Activated CD8-positive, alpha-beta memory T cell treated with anti-CD3 and anti-CD28 coated beads, Interleukin-2, amount 10 ng/mL, durations not matched to agents 7 days and 5 days (primary cell): Measurements from ENCODE around the gene ZNF566. TPM values are rescaled to one million over a fixed set of nuclear protein-coding genes. Genes with fewer than 3 reads are reported as not detected.
"Not testable (repeated sequence)": the region's sequence is repeated elsewhere in the genome, so short reads cannot be mapped to it uniquely, and the experiment has no call there.

ENCODE experiments used
- ATAC-seq: fragments of 150-1000 bp; cut with Tn5 transposase; one replicate; pipeline ENCODE4 v1.10.0; 2021; ENCODE audit warnings: moderate library complexity
- CTCF ChIA-PET: fragments of 350-600 bp; sonication (Branson Sonifier 250); formaldehyde crosslinking; loops from one replicate; lab custom pipeline; 2021; ENCODE audit warnings: antibody characterized with exemption; lab: Charles Lee
- DNase-seq: peaks from one replicate; pipeline ENCODE4 v3.0.0-alpha.2; 2020
- H3K27ac Mint-ChIP-seq: one replicate; pipeline ENCODE4 v1.8.0; 2021; ENCODE audit warnings: mild to moderate bottlenecking, mixed read lengths
- H3K27me3 Mint-ChIP-seq: one replicate; pipeline ENCODE4 v1.8.0; 2021; ENCODE audit warnings: mixed read lengths
- H3K36me3 Mint-ChIP-seq: one replicate; pipeline ENCODE4 v1.8.0; 2021; ENCODE audit warnings: mild to moderate bottlenecking, mixed read lengths
- H3K4me1 Mint-ChIP-seq: one replicate; pipeline ENCODE4 v1.8.0; 2021; ENCODE audit warnings: mixed read lengths
- H3K4me3 Mint-ChIP-seq: one replicate; pipeline ENCODE4 v1.8.0; 2021; ENCODE audit warnings: mild to moderate bottlenecking, moderate library complexity, mixed read lengths
- H3K9me3 Mint-ChIP-seq: one replicate; pipeline ENCODE4 v1.8.0; 2022; ENCODE audit warnings: low read depth, mixed read lengths
- total RNA-seq, 2 experiments: library from RNA; stranded (reverse); gene quantifications; one replicate each; pipeline ENCODE4 v1.2.3, GENCODE V29; 2021

Gene ZNF566
- total RNA-seq, 2 experiments from 2014 or later: 6.6 to 7.5 TPM

DNA sequence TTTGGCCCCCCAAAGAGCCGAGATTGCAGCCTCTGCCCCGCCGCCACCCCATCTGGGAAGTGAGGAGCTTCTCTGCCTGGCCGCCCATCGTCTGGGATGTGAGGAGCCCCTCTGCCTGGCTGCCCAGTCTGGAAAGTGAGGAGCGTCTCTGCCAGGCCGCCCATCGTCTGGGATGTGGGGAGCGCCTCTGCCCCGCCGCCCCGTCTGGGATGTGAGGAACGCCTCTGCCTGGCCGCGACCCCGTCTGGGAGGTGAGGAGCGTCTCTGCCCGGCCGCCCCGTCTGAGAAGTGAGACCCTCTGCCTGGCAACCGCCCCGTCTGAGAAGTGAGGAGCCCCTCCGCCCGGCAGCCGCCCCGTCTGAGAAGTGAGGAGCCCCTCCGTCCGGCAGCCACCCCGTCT, 1.5 kb upstream of the ZNF566 start:
- CTCF ChIA-PET, H3K4me3 Mint-ChIP-seq: not testable (repeated sequence)

DNA sequence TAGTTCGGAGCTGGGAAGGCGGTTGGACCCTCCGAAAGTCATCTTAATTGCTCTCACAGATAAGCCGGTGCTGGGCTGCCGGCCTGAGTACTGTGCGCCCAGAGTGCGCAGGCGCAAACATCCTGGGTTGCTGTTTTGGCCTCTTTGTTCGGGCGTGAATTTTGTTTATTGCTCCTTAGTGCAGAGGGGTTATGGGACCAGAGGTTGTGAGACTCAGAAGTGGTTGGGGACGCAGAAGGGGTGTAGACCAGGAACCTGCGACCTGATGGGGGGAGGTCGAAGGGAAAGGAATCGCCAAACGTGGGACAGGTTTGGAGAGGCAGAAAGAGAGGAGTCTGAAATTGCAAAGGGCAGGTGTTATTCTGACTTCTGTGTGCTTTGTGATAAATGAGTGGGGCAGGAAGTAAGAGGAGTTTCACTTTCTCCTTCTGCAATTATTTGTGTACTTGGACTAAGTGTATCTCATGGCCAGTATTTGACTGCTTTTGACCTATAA, 607 bp upstream of the ZNF566 start:
- peaks cover 8% of the 10 kb centered on the region for H3K9me3 Mint-ChIP-seq
- no peaks in the 10 kb centered on the region for H3K27me3 Mint-ChIP-seq
- peak overlapping the region; percentile 98 for H3K4me3 Mint-ChIP-seq
- ATAC-seq (peak; percentile 71), DNase-seq (peak; percentile 87)
- CTCF ChIA-PET: interaction anchor here (1.3 to 2.3 kb wide), 4 partner anchors 39 to 362 kb away, joined by 3 to 9 read pairs (median 6); partner anchors contain the start of genes ZNF260, ZNF382 and ZNF529
- peak overlapping the region; percentile 99 for H3K27ac Mint-ChIP-seq
- peaks cover 32% of the 10 kb centered on the region for H3K36me3 Mint-ChIP-seq
- H3K4me1 Mint-ChIP-seq: peaks cover 26% of the 10 kb centered on the region

More for the DNA sequence above, 1.5 kb upstream of the ZNF566 start:
- H3K9me3 Mint-ChIP-seq, DNase-seq, H3K27me3 Mint-ChIP-seq, ATAC-seq: not testable (repeated sequence)
- Mint-ChIP-seq H3K36me3 (peaks cover 28% of the 10 kb centered on the region), H3K4me1 (peaks cover 25% of the 10 kb centered on the region), H3K27ac (peak overlapping the region; percentile 99)

DNA sequence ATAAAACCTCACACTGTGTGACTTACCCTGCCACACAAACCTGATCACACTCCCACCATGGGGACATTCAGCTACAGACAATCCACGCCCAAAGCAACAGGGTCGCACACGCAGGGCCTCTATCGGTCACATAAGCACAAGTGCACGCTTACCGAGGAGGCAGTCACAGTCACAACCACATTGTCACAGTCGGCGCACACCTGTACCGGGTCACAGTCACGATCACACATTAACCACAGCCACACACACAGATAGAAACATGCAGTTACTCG, 579 bp downstream of the ZNF566 start:
- ATAC-seq (peak; percentile 13), DNase-seq (peak; percentile 65)
- no peaks in the 10 kb centered on the region for H3K27me3 Mint-ChIP-seq
- peaks cover 26% of the 10 kb centered on the region for H3K4me1 Mint-ChIP-seq
- peak overlapping the region; percentile 99 for H3K27ac Mint-ChIP-seq
- H3K4me3 Mint-ChIP-seq: peak overlapping the region; percentile 98
- CTCF ChIA-PET: interaction anchor here (0.9 to 2.3 kb wide), 5 partner anchors 40 to 361 kb away, joined by 3 to 9 read pairs (median 5); partner anchors contain the start of genes ZNF260, ZNF382 and ZNF529
- peaks cover 37% of the 10 kb centered on the region for H3K36me3 Mint-ChIP-seq
- peaks cover 8% of the 10 kb centered on the region for H3K9me3 Mint-ChIP-seq

DNA sequence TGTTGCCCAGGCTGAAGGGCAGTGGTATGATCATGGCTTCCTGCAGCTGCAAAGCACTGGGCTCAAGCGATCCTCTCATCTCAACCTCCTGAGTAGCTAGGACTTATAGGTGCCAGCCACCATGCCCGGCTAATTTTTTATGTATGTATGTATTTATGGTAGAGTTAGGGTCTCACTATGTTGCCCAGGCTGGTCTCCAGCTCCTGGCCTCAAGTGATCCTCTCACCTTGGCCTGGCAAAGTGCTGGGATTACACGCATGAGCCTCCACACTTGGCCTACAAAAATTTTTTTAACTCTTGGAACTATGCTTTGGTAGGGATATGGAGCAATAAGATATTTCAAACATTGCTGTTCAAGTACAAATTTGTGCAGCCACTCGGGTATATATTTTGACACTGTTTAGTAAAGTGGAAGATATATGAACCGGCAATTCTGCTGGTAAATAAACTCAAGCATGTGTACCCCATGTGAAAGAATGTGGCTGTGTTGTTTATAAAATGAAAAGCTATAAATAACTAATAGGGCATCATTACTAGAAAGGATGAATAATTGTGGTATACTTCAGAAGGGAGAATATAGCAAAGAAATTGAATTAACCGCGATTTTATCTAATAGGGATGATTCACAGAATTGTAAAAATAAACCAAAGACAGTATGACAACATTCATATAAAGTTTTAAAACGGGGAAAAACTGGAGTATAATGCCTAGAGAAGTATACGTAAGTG, 1.1 kb downstream of the ZNF566 start:
- peaks cover 41% of the 10 kb centered on the region for H3K36me3 Mint-ChIP-seq
- H3K27ac Mint-ChIP-seq: peak overlapping the region; percentile 99
- H3K9me3 Mint-ChIP-seq: peaks cover 8% of the 10 kb centered on the region
- no peaks in the 10 kb centered on the region for H3K27me3 Mint-ChIP-seq
- DNase-seq (no peak), ATAC-seq (no peak)
- peaks cover 26% of the 10 kb centered on the region for H3K4me1 Mint-ChIP-seq
- H3K4me3 Mint-ChIP-seq: peak overlapping the region; percentile 98
- CTCF ChIA-PET: interaction anchor here (0.9 to 2.3 kb wide), 5 partner anchors 40 to 360 kb away, joined by 3 to 9 read pairs (median 4); partner anchors contain the start of genes ZNF260 and ZNF382

DNA sequence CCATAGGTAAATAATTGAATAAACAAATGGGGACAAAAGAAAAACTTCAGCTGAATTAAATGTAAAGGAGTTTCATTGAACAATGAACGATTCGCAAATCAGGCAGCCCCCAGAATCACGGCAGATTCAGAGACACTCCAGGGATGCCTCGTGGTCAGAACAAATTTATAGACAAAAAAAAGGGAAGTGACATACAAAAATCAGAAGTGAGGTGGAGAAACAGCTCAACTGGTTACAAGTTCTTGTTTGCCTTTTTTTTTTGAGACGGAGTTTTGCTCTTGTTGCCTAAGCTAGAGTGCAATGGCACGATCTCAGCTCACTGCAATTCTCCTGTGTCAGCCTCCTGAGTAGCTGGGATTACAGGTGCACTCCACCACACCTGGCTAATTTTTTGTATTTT, 5.7 kb downstream of the ZNF566 start:
- H3K9me3 Mint-ChIP-seq: peaks cover 16% of the 10 kb centered on the region
- DNase-seq: no peak
- peaks cover 58% of the 10 kb centered on the region for H3K36me3 Mint-ChIP-seq
- CTCF ChIA-PET: no interaction called here
- ATAC-seq: no peak
- H3K27ac Mint-ChIP-seq: no peak overlapping the region
- no peak overlapping the region for H3K4me3 Mint-ChIP-seq
- peaks cover 16% of the 10 kb centered on the region for H3K4me1 Mint-ChIP-seq
- H3K27me3 Mint-ChIP-seq: no peaks in the 10 kb centered on the region

DNA sequence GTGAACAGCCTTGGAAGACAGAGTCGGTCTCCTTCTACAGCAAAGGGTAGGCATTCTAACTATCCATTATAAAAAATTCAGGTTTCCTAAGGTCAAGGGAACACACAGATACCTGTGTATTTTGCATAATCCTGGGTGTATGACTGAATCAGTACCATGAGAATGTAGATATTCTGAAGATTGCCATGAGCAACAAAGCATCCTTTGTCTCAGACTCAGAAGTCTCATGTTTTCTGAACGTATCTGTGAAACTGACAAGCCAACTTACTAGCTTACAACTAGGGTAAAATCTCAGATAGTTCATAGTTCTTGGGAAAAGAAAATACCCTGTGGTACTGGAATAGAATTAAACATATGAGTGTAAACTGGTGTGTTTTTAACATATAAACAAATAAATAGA, 6.5 kb downstream of the ZNF566 start:
- no peak for ATAC-seq
- Mint-ChIP-seq H3K9me3 (peaks cover 16% of the 10 kb centered on the region), H3K27me3 (no peaks in the 10 kb centered on the region), H3K4me1 (peaks cover 8% of the 10 kb centered on the region), H3K36me3 (peaks cover 60% of the 10 kb centered on the region), H3K4me3 (no peak overlapping the region), H3K27ac (no peak overlapping the region)
- CTCF ChIA-PET: no interaction called here
- DNase-seq: no peak

DNA sequence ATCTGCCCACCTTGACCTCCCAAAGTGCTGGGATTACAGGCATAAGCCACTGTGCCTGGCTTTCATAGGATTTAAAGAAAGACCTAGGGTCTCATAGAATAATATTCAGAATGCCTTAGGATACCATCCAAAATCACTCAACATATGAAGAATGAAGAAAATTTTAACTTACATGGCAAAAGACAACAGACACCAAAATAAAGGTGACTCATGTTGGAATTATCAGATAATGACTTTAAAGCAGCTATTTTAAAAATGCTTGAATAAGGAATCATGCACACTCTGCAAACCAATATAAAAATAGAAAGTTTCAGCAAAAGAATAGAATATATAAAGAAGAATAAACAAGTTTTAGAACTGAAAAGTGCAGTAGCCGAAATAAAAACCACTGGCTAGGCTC, 29.3 kb downstream of the ZNF566 start:
- Mint-ChIP-seq H3K27me3 (no peaks in the 10 kb centered on the region), H3K4me1 (no peaks in the 10 kb centered on the region), H3K27ac (no peak overlapping the region), H3K4me3 (no peak overlapping the region), H3K9me3 (peaks cover 28% of the 10 kb centered on the region), H3K36me3 (peaks cover 44% of the 10 kb centered on the region)
- DNase-seq (no peak), ATAC-seq (no peak)
- CTCF ChIA-PET: no interaction called here

DNA sequence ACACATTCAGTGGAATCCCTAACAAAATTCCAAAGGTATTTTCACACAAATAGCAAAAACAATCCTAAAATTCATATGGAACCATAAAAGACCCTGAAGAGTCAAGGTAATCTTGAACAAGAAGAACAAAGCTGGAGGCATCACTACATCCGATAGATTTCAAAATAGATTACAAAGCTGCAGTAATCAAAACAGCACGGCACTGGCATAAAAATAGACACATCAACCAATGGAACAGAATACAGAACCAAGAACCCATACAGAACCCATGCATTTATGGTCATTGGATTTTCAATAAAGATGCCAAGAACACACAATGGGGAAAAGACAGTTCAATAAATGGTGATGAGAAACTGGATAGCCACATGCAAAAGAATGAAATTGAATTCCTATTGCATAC, 32.5 kb downstream of the ZNF566 start:
- Mint-ChIP-seq H3K4me3 (no peak overlapping the region), H3K27ac (no peak overlapping the region), H3K4me1 (no peaks in the 10 kb centered on the region), H3K36me3 (peaks cover 52% of the 10 kb centered on the region), H3K9me3 (peaks cover 35% of the 10 kb centered on the region), H3K27me3 (no peaks in the 10 kb centered on the region)
- CTCF ChIA-PET: no interaction called here
- DNase-seq (no peak), ATAC-seq (no peak)

DNA sequence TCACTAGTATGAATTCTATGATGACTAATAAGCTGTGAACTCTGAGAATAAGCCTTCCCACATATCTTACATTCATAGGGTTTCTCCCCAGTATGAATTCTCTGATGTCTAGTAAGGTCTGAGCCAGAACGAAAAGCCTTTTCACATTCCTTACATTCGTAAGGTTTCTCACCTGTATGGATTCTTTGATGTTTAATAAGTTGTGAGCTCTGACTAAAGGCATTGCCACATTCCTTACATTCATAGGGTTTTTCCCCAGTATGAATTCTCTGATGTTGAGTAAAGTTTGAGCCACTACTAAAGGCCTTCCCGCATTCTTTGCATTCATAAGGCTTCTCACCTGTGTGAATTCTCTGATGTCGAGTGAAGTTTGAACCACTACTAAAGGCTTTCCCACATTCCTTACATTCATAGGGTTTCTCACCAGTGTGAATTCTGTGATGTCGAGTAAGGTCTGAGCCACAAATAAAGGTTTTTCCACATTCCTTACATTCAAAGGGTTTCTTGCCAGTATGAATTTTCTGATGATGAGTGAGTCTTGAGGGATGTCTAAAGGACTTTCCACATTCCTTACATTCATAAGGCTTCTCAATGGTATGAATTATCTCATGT, 40.2 kb downstream of the ZNF566 start:
- no peak overlapping the region for H3K4me3 Mint-ChIP-seq
- peaks cover 29% of the 10 kb centered on the region for H3K9me3 Mint-ChIP-seq
- no peak for ATAC-seq
- H3K36me3 Mint-ChIP-seq: peaks cover 39% of the 10 kb centered on the region
- H3K4me1 Mint-ChIP-seq: no peaks in the 10 kb centered on the region
- CTCF ChIA-PET: no interaction called here
- H3K27ac Mint-ChIP-seq: no peak overlapping the region
- DNase-seq: no peak
- no peaks in the 10 kb centered on the region for H3K27me3 Mint-ChIP-seq

DNA sequence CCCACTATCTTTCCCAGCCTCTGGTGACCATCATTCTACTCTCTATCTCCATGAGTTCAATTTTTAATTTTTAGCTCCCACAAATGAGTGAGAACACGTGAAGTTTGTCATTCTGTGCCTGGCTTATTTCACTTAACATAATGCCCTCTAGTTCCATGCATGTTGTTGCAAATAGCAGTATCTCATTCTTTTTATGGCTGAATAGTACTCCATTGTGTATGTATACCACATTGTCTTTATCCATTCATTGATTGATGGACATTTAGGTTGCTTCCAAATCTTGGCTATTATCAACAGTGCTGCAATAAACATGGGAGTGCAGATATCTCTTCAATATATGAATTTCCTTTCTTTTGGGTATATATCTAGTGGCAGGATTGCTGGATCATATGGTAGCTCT, 48.0 kb downstream of the ZNF566 start:
- CTCF ChIA-PET: no interaction called here
- H3K36me3 Mint-ChIP-seq: no peaks in the 10 kb centered on the region
- ATAC-seq (no peak), DNase-seq (no peak)
- H3K27ac Mint-ChIP-seq: no peak overlapping the region
- no peaks in the 10 kb centered on the region for H3K4me1 Mint-ChIP-seq
- H3K9me3 Mint-ChIP-seq: peaks cover 19% of the 10 kb centered on the region
- no peak overlapping the region for H3K4me3 Mint-ChIP-seq
- no peaks in the 10 kb centered on the region for H3K27me3 Mint-ChIP-seq

DNA sequence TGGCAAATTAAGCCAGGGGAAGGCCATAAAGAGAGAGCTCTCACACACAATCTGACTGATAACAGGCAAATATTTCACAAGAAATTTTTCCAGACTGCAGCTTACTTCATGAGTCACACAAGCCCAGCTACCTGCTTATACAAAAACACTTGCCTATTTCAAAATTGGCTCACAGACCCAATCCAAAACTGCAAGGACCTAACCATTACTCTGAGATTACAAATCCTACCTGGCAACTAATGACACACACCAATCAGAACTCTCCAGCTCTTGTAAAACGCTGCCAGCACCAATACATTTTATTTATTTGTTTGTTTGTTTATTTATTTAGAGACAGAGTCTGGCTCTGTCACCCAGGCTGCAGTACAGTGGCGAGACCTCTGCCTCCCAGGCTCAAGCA, 52.8 kb downstream of the ZNF566 start:
- H3K36me3 Mint-ChIP-seq: peaks cover 2% of the 10 kb centered on the region
- no peaks in the 10 kb centered on the region for H3K4me1 Mint-ChIP-seq
- no peak overlapping the region for H3K27ac Mint-ChIP-seq
- DNase-seq: no peak
- CTCF ChIA-PET: no interaction called here
- no peaks in the 10 kb centered on the region for H3K27me3 Mint-ChIP-seq
- H3K9me3 Mint-ChIP-seq: peaks cover 20% of the 10 kb centered on the region
- ATAC-seq: no peak
- no peak overlapping the region for H3K4me3 Mint-ChIP-seq

DNA sequence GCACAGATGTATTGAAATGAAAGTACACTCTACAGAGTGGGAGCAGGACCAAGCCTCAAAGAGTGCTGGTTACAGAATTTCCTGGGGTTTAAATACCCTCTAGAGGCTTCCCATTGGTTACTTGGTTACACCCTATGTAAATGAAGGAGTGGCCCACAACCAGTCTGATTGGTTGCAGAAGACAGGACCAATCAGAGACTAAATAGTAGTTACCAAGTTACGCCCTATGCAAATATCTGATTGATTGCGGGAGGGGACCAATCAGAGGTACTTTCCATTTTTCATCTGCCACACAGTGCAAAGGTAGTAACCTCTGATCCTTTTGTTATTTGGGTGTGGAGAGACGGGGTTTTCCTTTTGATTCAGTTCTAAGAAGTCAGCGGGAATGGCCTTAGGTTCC, 65.4 kb downstream of the ZNF566 start:
- CTCF ChIA-PET: no interaction called here
- no peak overlapping the region for H3K4me3 Mint-ChIP-seq
- H3K4me1 Mint-ChIP-seq: peaks cover 8% of the 10 kb centered on the region
- peaks cover 15% of the 10 kb centered on the region for H3K27me3 Mint-ChIP-seq
- ATAC-seq (no peak), DNase-seq (no peak)
- H3K9me3 Mint-ChIP-seq: peaks cover 21% of the 10 kb centered on the region
- H3K27ac Mint-ChIP-seq: no peak overlapping the region
- peaks cover 21% of the 10 kb centered on the region for H3K36me3 Mint-ChIP-seq

DNA sequence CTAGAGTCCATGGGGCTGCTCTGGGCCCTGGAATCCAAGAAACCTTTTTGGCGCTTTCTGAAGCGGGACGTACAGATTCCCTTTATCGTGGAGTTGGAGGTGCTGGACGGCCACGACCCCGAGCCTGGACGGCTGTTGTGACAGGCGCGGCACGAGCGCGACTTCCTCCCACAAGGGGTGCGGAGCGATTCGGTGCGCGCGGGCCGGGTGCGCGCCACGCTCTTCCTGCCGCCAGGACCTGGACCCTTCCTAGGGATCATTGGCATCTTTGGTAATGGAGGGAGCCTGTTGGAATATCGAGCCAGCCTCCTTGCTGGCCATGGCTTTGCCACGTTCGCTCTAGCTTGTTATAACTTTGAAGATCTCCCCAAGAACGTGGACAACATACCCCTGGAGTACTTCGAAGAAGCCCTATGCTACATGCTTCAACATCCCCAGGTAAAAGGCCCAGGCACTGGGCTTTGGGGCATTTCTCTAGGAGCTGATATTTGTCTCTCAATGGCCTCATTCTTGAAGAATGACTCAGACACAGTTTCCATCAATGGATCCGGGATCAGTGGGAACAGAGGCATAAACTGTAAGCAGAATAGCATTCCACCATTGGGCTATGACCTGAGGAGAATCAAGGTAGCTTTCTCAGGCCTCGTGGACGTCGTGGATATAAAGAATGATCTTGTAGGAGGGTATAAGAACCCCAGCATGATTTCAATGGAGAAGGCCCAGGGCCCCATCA, 67.4 kb downstream of the ZNF566 start:
- CTCF ChIA-PET: no interaction called here
- Mint-ChIP-seq H3K9me3 (peaks cover 19% of the 10 kb centered on the region), H3K36me3 (peaks cover 26% of the 10 kb centered on the region), H3K4me1 (peaks cover 24% of the 10 kb centered on the region), H3K27me3 (peaks cover 15% of the 10 kb centered on the region), H3K27ac (no peak overlapping the region), H3K4me3 (peak overlapping the region; percentile 27)
- ATAC-seq: no peak
- DNase-seq: no peak
